Ishikawa (cell line): ENCODE results near the gene ATP10B.
A peak's percentile ranks its signal among the peaks of the same experiment; 100 is the strongest.

Source experiments
- CEBPB ChIP-seq: IDR thresholded peaks from 2 replicates; pipeline ENCODE4 v1.6.1; 2012
- CREB1 ChIP-seq: IDR thresholded peaks from 2 replicates; pipeline ENCODE4 v1.6.1; 2012; ENCODE audit warnings: low read depth
- EGR1 ChIP-seq: IDR thresholded peaks from 2 replicates; pipeline ENCODE4 v1.6.1; 2012
- EP300 ChIP-seq: IDR thresholded peaks from 2 replicates; pipeline ENCODE4 v1.6.1; 2012; ENCODE audit warnings: borderline replicate concordance
- FOXM1 ChIP-seq: IDR thresholded peaks from 2 replicates; pipeline ENCODE4 v1.6.1; 2012; ENCODE audit warnings: low read depth, borderline replicate concordance
- NFIC ChIP-seq: IDR thresholded peaks from 2 replicates; pipeline ENCODE4 v1.6.1; 2012
- RAD21 ChIP-seq: IDR thresholded peaks from 2 replicates; pipeline ENCODE4 v1.6.1; 2012; ENCODE audit warnings: low read depth
- TAF1 ChIP-seq: IDR thresholded peaks from 2 replicates; pipeline ENCODE4 v1.6.1; 2012; ENCODE audit warnings: low read depth, mild to moderate bottlenecking
- TCF12 ChIP-seq: IDR thresholded peaks from 2 replicates; pipeline ENCODE4 v1.6.1; 2012; ENCODE audit warnings: low read depth
- TEAD4 ChIP-seq: IDR thresholded peaks from 2 replicates; pipeline ENCODE4 v1.6.1; 2012
- YY1 ChIP-seq: IDR thresholded peaks from 2 replicates; pipeline ENCODE4 v1.6.1; 2012; ENCODE audit warnings: low read depth
- ZBTB7A ChIP-seq: IDR thresholded peaks from 2 replicates; pipeline ENCODE4 v1.6.1; 2012; ENCODE audit warnings: low read depth
- TF ChIP-seq, protein P1 (sequence below): IDR thresholded peaks from 2 replicates; pipeline ENCODE4 v1.6.1; 2012
- TF ChIP-seq, protein P2 (sequence below): IDR thresholded peaks from 2 replicates; pipeline ENCODE4 v1.6.1; 2012; ENCODE audit warnings: low read depth, mild to moderate bottlenecking
- TF ChIP-seq, protein P3 (sequence below): IDR thresholded peaks from 2 replicates; pipeline ENCODE4 v1.6.1; 2012

The ATP10B gene

DNA sequence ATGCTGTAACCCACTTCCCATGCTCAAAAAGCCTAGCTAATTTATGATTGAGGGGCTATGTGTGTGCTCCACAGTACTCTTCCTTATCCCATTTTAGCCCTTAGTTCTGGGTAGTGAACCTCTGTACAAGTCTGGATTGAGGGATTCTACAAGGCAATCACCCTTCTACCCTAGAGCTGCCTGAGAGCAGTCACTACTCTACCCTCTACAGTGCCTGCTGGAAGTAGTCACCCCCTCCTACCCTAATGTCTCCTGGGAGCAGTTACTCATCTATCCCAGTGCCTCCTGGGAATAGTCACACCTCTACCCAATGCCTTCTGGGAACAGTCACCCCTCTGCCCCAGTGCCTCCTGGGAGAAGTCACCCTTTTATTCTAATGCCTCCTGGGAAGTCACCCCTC, 150.6 kb downstream of the ATP10B start:
- no peak for TF ChIP-seq TAF1
- no peak for TF ChIP-seq NFIC
- TF ChIP-seq CREB1: no peak

DNA sequence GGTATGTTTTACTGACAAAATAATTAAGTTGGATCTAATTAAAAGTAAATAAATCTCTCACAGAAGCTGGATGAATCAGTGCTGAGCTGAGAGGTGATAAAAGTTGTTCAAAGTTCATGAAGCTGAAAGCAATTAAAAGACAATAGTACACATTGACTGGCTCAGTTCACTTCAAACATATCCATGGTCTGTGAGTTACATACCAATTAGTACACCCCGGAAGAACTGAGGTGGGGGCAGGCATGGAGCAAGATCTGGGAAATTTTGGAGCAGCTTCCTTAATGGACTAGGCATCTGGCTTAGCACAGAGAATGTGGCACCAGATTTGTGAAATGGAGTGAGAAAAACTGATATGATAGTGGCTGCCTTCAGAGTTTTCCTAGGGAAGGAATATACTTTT, 152.7 kb downstream of the ATP10B start:
- TF ChIP-seq YY1 (no peak), TAF1 (no peak), TCF12 (no peak), CREB1 (no peak), RAD21 (no peak), EGR1 (no peak), NFIC (no peak), CEBPB (no peak), TEAD4 (no peak), FOXM1 (no peak), EP300 (no peak), ZBTB7A (no peak)
- TF ChIP-seq, protein P1, sequence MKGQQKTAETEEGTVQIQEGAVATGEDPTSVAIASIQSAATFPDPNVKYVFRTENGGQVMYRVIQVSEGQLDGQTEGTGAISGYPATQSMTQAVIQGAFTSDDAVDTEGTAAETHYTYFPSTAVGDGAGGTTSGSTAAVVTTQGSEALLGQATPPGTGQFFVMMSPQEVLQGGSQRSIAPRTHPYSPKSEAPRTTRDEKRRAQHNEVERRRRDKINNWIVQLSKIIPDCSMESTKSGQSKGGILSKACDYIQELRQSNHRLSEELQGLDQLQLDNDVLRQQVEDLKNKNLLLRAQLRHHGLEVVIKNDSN: no peak
- TF ChIP-seq, protein P2, sequence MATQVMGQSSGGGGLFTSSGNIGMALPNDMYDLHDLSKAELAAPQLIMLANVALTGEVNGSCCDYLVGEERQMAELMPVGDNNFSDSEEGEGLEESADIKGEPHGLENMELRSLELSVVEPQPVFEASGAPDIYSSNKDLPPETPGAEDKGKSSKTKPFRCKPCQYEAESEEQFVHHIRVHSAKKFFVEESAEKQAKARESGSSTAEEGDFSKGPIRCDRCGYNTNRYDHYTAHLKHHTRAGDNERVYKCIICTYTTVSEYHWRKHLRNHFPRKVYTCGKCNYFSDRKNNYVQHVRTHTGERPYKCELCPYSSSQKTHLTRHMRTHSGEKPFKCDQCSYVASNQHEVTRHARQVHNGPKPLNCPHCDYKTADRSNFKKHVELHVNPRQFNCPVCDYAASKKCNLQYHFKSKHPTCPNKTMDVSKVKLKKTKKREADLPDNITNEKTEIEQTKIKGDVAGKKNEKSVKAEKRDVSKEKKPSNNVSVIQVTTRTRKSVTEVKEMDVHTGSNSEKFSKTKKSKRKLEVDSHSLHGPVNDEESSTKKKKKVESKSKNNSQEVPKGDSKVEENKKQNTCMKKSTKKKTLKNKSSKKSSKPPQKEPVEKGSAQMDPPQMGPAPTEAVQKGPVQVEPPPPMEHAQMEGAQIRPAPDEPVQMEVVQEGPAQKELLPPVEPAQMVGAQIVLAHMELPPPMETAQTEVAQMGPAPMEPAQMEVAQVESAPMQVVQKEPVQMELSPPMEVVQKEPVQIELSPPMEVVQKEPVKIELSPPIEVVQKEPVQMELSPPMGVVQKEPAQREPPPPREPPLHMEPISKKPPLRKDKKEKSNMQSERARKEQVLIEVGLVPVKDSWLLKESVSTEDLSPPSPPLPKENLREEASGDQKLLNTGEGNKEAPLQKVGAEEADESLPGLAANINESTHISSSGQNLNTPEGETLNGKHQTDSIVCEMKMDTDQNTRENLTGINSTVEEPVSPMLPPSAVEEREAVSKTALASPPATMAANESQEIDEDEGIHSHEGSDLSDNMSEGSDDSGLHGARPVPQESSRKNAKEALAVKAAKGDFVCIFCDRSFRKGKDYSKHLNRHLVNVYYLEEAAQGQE: no peak
- TF ChIP-seq, protein P3, sequence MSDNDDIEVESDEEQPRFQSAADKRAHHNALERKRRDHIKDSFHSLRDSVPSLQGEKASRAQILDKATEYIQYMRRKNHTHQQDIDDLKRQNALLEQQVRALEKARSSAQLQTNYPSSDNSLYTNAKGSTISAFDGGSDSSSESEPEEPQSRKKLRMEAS: no peak

DNA sequence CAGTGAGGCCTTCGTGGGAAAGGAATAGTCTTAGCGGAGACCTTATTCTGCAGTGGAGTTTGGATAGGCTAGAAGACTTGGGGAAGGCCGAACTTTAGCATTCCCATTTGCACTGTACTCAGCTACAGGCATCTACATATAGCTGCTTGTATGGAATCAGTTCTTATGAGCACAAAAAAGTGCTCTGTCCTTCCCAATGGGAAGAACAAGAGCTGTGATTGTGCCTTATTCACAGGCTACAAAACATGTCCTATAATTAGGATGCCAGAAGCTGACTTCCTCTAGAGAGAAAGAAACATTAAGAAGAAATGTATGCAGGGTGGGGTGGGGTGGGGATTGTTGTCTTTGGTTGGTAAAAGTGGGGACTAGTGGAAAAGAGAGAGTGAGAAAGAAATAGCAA, 154.7 kb downstream of the ATP10B start:
- TF ChIP-seq TEAD4: no peak
- no peak for TF ChIP-seq CREB1
- TF ChIP-seq FOXM1: no peak
- no peak for TF ChIP-seq CEBPB
- TF ChIP-seq YY1: no peak
- no peak for TF ChIP-seq ZBTB7A
- no peak for TF ChIP-seq EGR1
- TF ChIP-seq EP300: no peak
- no peak for TF ChIP-seq TAF1
- TF ChIP-seq, protein P3: no peak
- no peak for TF ChIP-seq TCF12
- TF ChIP-seq NFIC: no peak
- TF ChIP-seq RAD21: no peak
- TF ChIP-seq, protein P1: no peak

DNA sequence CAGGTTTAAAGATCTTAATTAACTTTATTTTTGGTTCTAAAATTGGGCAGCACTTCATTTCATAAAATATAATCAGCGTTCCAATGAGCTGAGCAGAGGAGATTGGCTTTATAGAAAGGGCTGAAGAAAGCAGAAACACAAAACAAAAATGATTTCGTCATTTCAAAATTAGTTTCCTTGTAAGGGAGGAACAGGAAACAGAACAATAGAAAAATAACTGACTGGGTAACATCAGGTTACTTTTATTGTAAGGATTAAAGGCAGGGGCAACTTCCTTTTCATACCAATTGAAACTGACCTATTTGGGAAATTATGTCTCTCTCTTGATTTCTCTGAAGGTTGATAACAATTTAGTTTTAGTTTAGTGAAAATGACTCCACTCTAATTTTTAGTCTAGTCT, 157.1 kb downstream of the ATP10B start:
- TF ChIP-seq CEBPB: no peak

DNA sequence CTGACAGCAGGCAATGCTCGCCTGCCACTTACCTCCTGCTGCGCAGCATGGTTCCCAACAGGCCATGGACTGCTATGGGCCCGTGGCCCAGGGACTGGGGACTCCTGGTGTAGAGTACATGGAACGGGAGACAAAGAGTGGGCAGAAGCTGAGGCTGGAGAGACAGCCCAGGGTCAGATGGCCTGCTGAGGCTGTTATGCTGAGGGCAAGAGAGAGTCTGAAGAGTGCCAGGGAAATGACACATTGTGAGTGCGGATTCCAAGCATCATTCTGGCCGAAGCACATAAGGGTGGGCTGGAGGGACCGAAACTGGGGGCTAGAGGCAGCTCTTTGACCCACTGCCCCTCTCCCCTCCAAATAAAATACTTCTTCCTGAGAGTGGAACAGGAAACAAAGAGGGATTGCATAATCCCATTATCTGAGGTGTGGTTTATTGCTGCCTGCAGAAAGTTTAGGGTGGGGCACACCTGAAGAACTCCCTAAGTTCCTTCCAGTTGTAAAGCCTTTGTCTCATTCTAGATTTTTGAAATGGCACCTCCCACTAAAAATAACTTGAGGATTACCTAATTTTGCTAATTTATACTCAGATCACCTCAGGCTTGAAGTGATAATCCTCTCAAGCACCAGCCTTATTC, 158.1 kb downstream of the ATP10B start:
- TF ChIP-seq CREB1 (no peak), CEBPB (no peak), TAF1 (no peak), YY1 (no peak), FOXM1 (no peak), EGR1 (no peak), RAD21 (no peak), TEAD4 (no peak), NFIC (no peak), EP300 (no peak)
- TF ChIP-seq, protein P3: no peak
- TF ChIP-seq, protein P2: no peak
- TF ChIP-seq, protein P1: no peak

DNA sequence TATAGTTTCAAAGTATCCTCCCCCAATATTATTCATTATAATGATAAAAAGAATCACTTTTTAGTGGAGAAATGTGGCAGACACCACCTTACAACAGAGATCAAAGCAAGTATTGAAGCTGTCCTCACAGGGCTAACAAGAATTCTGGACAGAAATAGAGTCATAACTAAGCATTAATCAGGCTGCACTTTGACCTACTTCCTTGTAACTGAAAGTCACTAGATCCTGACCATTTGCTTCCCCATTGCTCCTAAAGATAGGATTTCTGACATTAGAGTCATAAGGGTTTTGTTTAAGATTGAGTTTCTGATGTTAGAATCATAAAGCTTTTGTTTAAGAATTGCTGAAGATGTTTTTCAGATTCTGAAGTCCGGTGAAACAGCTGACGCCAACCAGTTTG, 159.7 kb downstream of the ATP10B start:
- no peak for TF ChIP-seq NFIC

DNA sequence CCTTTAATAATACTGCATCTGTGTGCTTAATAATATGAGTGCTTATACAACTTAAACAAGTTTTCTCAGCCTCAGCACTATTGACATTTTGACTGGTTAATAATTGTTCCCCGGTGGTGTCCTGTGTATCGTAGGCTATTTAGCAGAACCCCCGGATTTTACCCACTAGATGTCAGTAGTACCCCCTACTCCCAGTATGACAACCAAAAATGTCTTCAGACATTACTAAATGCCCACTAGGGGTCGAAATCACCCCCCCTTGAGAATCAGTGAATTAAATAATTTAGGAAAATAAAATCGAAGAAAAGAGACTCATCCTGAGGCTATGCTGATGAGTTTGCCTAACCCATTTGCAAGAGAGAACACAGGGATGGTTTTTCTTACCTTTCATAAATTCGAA, 166.3 kb downstream of the ATP10B start:
- TF ChIP-seq, protein P1: no peak
- TF ChIP-seq TCF12 (no peak), RAD21 (peak; percentile 19; the same call in 1 of the 2 replicates)
